Measurements from ENCODE around the gene ADAM12. TPM values are rescaled to one million over a fixed set of nuclear protein-coding genes. Genes with fewer than 3 reads are reported as not detected.

Gene ADAM12
- total RNA-seq, 1 experiment from 2014 or later, result 0.24 TPM

DNA sequence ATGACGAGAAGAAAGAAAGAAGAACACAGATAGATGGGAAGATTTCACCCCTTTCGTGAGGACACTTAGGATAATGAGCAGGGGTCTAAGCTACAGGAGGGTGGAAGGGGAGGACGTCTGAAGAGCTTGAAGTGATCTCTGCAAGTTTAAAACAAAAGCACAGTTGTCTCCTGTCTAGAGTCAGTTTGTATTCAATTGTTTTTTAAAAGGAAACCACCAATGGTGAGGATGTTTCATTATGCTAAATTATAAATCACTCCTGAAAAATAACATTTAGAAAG is 85.9 kb downstream of the ADAM12 start:
- Histone ChIP-seq H3K9ac (ENCODE audit: extremely low read depth, insufficient read length, low read length) (no peak overlapping the region), H4K20me1 (ENCODE audit: control insufficient read depth, insufficient read depth, insufficient read length) (no peaks in the 10 kb centered on the region), H2AFZ (ENCODE audit: low read length) (no peak overlapping the region), H2BK5ac (ENCODE audit: insufficient read length, low read length) (no peak overlapping the region), H3K18ac (ENCODE audit: insufficient read length, low read depth, low read length) (no peak overlapping the region), H4K5ac (ENCODE audit: insufficient read length, low read depth, low read length) (no peak overlapping the region), H3K79me2 (ENCODE audit: insufficient read depth, low read length) (no peaks in the 10 kb centered on the region), H3K23me2 (ENCODE audit: insufficient read length, low read depth, low read length, poor library complexity, severe bottlenecking) (no peaks in the 10 kb centered on the region), H3K14ac (ENCODE audit: insufficient read depth, low read length) (no peak overlapping the region), H2BK20ac (ENCODE audit: low read depth, low read length, poor library complexity, severe bottlenecking) (no peak overlapping the region), H2AK5ac (ENCODE audit: insufficient read length, low read length) (no peak overlapping the region), H3K4me2 (ENCODE audit: insufficient read depth, insufficient read length, low read length) (no peak overlapping the region), H3K27me3 (ENCODE audit: insufficient read depth, low read length) (no peaks in the 10 kb centered on the region), H2BK12ac (ENCODE audit: insufficient read length, low read depth, low read length) (no peak overlapping the region), H3K23ac (ENCODE audit: insufficient read length, low read depth, low read length) (no peak overlapping the region), H3K27ac (ENCODE audit: insufficient read length, low read depth, low read length) (no peak overlapping the region), H2BK120ac (ENCODE audit: low read depth, low read length, poor library complexity, severe bottlenecking) (no peak overlapping the region), H2BK15ac (ENCODE audit: low read depth, low read length) (no peak overlapping the region), H3K4ac (ENCODE audit: low read depth, low read length) (no peak overlapping the region), H3K79me1 (ENCODE audit: insufficient read depth, low read depth, low read length, poor library complexity, severe bottlenecking) (no peaks in the 10 kb centered on the region), H3K56ac (ENCODE audit: insufficient read length, low read depth, low read length) (no peak overlapping the region), H4K8ac (replicated peaks; ENCODE audit: insufficient read length, low read depth, low read length) (no peak overlapping the region), H4K91ac (ENCODE audit: insufficient read length, low read depth, low read length) (no peak overlapping the region), H3K4me1 (ENCODE audit: insufficient read depth, low read length) (no peaks in the 10 kb centered on the region; the same call in 1 of the 2 replicates), H3K9me3 (ENCODE audit: control insufficient read depth, low read depth, low read length) (no peaks in the 10 kb centered on the region), H3T11ph (ENCODE audit: low read length) (no peak overlapping the region)
- Mint-ChIP-seq H3K36me3 (ENCODE audit: insufficient read depth in 1 of 3, low read depth in 3 of 3) (peaks cover 0 to 14% (median 2%) of the 10 kb centered on the region in 3 experiments; a peak in 3 of 7 replicates), H3K4me3 (no peak overlapping the region), H3K4me1 (peaks cover 12 to 18% of the 10 kb centered on the region in 2 experiments), H3K27ac (no peak overlapping the region), H3K27me3 (ENCODE audit: low read depth) (no peaks in the 10 kb centered on the region; the same call in 1 of the 2 replicates), H3K9me3 (peaks cover 11 to 13% of the 10 kb centered on the region in 2 experiments)
- no CpG with 5 or more reads among the region's 3 CpGs for WGBS (ENCODE audit: extremely low coverage, insufficient read length, low lambda C conversion rate)
- TF ChIP-seq, protein P1, sequence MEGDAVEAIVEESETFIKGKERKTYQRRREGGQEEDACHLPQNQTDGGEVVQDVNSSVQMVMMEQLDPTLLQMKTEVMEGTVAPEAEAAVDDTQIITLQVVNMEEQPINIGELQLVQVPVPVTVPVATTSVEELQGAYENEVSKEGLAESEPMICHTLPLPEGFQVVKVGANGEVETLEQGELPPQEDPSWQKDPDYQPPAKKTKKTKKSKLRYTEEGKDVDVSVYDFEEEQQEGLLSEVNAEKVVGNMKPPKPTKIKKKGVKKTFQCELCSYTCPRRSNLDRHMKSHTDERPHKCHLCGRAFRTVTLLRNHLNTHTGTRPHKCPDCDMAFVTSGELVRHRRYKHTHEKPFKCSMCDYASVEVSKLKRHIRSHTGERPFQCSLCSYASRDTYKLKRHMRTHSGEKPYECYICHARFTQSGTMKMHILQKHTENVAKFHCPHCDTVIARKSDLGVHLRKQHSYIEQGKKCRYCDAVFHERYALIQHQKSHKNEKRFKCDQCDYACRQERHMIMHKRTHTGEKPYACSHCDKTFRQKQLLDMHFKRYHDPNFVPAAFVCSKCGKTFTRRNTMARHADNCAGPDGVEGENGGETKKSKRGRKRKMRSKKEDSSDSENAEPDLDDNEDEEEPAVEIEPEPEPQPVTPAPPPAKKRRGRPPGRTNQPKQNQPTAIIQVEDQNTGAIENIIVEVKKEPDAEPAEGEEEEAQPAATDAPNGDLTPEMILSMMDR (conservative IDR thresholded peaks at IDR 0.05), result no peak
- no peak for DNase-seq

All from H9 (cell line).